K562 (cell line): ENCODE measurements around the gene SMURF1. TPM values are rescaled to one million over a fixed set of nuclear protein-coding genes. Genes with fewer than 3 reads are reported as not detected.

Experiments
- ATAC-seq: fragments of 200-7000 bp; cut with Tn5 transposase; 3 replicates; pipeline ENCODE4 v1.9.1; 2020; ENCODE audit warnings: moderate library complexity
- BruUV-seq: library from RNA; stranded (reverse); fragments of 400-500 nt; replicated peaks from 2 replicates; lab custom pipeline; 2021; lab: Mats Ljungman, UMichigan
- CTCF ChIA-PET: fragments of 300-600 bp; formaldehyde crosslinking; extraction: SDS; loops from one replicate; lab custom pipeline; 2021; ENCODE audit warnings: low intra/inter-chr PET ratio; lab: Yijun Ruan, JAX
- POLR2A ChIA-PET: fragments of 300-600, 350-650 bp; sonication (Branson Sonifier 250); formaldehyde crosslinking; extraction: SDS; loops from one replicate; lab custom pipeline; 2021; ENCODE audit warnings: antibody characterized with exemption, inconsistent platforms; lab: Yijun Ruan, JAX
- DNase-seq, 4 experiments: peaks; one replicate each; pipeline versions ENCODE4 v3.0.0 to v3.0.0-alpha.2; 2011 to 2018; ENCODE audit warnings: low spot score in 3 of 4, mixed read lengths in 3 of 4; ENCODE audit errors: extremely low read depth in 1 of 4
- FAIRE-seq: peaks from 2 replicates; lab custom pipeline; 2011; peaks lifted over from hg19 to GRCh38; lab: Jason Lieb, UNC
- H2AFZ ChIP-seq: 2 replicates; pipeline ENCODE4 v1.6.0; 2011; ENCODE audit warnings: low read depth, low read length, control low read depth, inconsistent platforms
- H3K27ac ChIP-seq: fragments of 200-600 bp; 3 replicates; pipeline ENCODE4 v1.8.0; 2011; ENCODE audit warnings: low read depth, mild to moderate bottlenecking, control low read depth, inconsistent platforms, low read length, moderate library complexity, mixed read lengths; ENCODE audit errors: extremely low read depth
- H3K27me3 ChIP-seq, 2 experiments: fragments of 300-600 bp in 1 of 2; 2 replicates in 1 of 2; 3 replicates in 1 of 2; pipeline versions ENCODE4 v1.6.0 to v1.8.0; 2011; ENCODE audit warnings: inconsistent platforms in 2 of 2, low read length in 2 of 2, mild to moderate bottlenecking in 1 of 2, mixed read lengths in 1 of 2, moderate library complexity in 1 of 2; ENCODE audit not compliant: control insufficient read depth in 2 of 2, insufficient read depth in 2 of 2
- H3K36me3 ChIP-seq: fragments of 300-600 bp; 3 replicates; pipeline ENCODE4 v1.8.0; 2011; ENCODE audit warnings: mild to moderate bottlenecking, low read length, inconsistent platforms; ENCODE audit not compliant: control insufficient read depth, insufficient read depth
- H3K4me1 ChIP-seq, 2 experiments: fragments of 200-600 bp in 1 of 2; replicated peaks in 1 of 2; 2 replicates in 1 of 2; 3 replicates in 1 of 2; pipeline versions ENCODE4 v1.5.1 to v1.8.0; 2011; ENCODE audit warnings: inconsistent platforms in 2 of 2, low read length in 2 of 2, mild to moderate bottlenecking in 1 of 2, mixed read lengths in 1 of 2, moderate library complexity in 1 of 2; ENCODE audit not compliant: control insufficient read depth in 2 of 2, insufficient read depth in 2 of 2
- H3K4me2 ChIP-seq: 2 replicates; pipeline ENCODE4 v1.6.1; 2011; ENCODE audit warnings: low read length, control low read depth, inconsistent platforms, mixed read lengths; ENCODE audit not compliant: insufficient read depth
- H3K4me3 ChIP-seq: fragments of 200-600 bp; sonication (generic), shearing (Covaris generic); 2 replicates; pipeline ENCODE4 v1.5.1; 2016; ENCODE audit warnings: control low read depth, inconsistent platforms
- H3K79me2 ChIP-seq: fragments of 200-600 bp; 3 replicates; pipeline ENCODE4 v1.8.0; 2011; ENCODE audit warnings: low read length, inconsistent platforms; ENCODE audit not compliant: control insufficient read depth, insufficient read depth
- H3K9ac ChIP-seq, 2 experiments: 2 replicates each; pipeline versions ENCODE4 v1.6.0 to v1.6.1; 2011; ENCODE audit warnings: low read depth in 2 of 2, low read length in 2 of 2, control low read depth in 1 of 2, inconsistent platforms in 1 of 2, mild to moderate bottlenecking in 1 of 2, mixed read lengths in 1 of 2; ENCODE audit not compliant: insufficient read depth in 1 of 2
- H3K9me1 ChIP-seq: one replicate; pipeline ENCODE4 v1.6.0; 2011; ENCODE audit warnings: inconsistent platforms, mild to moderate bottlenecking, low read length, moderate library complexity; ENCODE audit not compliant: control insufficient read depth, insufficient read depth
- H3K9me3 ChIP-seq: replicated peaks from 2 replicates; pipeline ENCODE4 v1.5.1; 2011; ENCODE audit warnings: low read depth, low read length, inconsistent platforms; ENCODE audit not compliant: control insufficient read depth, insufficient read depth
- H4K20me1 ChIP-seq: replicated peaks from 2 replicates; pipeline ENCODE4 v1.6.1; 2011; ENCODE audit warnings: low read length, inconsistent platforms, mixed read lengths; ENCODE audit not compliant: control insufficient read depth, insufficient read depth
- KHSRP ChIP-seq: fragments of 450-650 bp; IDR thresholded peaks from 2 replicates; pipeline ENCODE4 v1.6.1; 2017
- MEIS2 ChIP-seq: fragments of 450-650 bp; IDR thresholded peaks from 2 replicates; pipeline ENCODE4 v1.6.1; 2014; ENCODE audit warnings: mild to moderate bottlenecking; ENCODE audit not compliant: partially characterized antibody
- RNF2 ChIP-seq: sonication (generic); IDR thresholded peaks from 2 replicates; pipeline ENCODE4 v1.6.1; 2016
- XRCC3 ChIP-seq: fragments of 450-650 bp; IDR thresholded peaks from 2 replicates; pipeline ENCODE4 v1.6.1; 2017; ENCODE audit warnings: mild to moderate bottlenecking, moderate library complexity
- ZNF12 ChIP-seq: sonication (generic); formaldehyde crosslinking; IDR thresholded peaks from 2 replicates; pipeline ENCODE4 v1.4.0; 2020; ENCODE audit warnings: mild to moderate bottlenecking, missing genetic modification reagents
- ZNF436 ChIP-seq: fragments of 250-450, 450-650 bp; sonication (Bioruptor Pico); formaldehyde crosslinking; IDR thresholded peaks from 2 replicates; pipeline ENCODE4 v1.7.0; 2020; ENCODE audit warnings: mild to moderate bottlenecking
- ZSCAN29 ChIP-seq: fragments of 450-650 bp; IDR thresholded peaks from 2 replicates; pipeline ENCODE4 v1.6.1; 2017
- WGBS: fragments of 100-300 bp; shearing (Covaris generic); methylation state at CpG from one replicate; pipeline ENCODE4 v1.1.6; 2016; ENCODE audit warnings: low coverage, mixed read lengths; ENCODE audit not compliant: insufficient coverage; ENCODE audit errors: missing lambda C conversion rate; 5-methylcytosine and 5-hydroxymethylcytosine counted together
- in situ Hi-C: fragments of 300-500 bp; cut with MboI; formaldehyde crosslinking; loops from 4 replicates; pipeline ENCODE4 v1.15.0; 2018; ENCODE audit warnings: inconsistent platforms, mixed read lengths
- intact Hi-C: fragments of 100-400 bp; cut with micrococcal nuclease; formaldehyde crosslinking; loops from 2 replicates; pipeline ENCODE4 v1.14.2; 2022
- polyA plus RNA-seq, 8 experiments: library from polyadenylated mRNA; depleted of rRNA in 4 of 8; stranded (reverse) in 5 of 8; unstranded in 3 of 8; fragments of >200 nt; fragmentation: Nextera tagmentation in 2 of 8; fragmentation: Illumina TruSeq in 1 of 8; extraction: Ambion mirVana in 2 of 8; extraction: Trizol in 1 of 8; gene quantifications; 2 replicates each; pipeline versions ENCODE4 v1.2.1 to v1.2.3, GENCODE V29; 2011 to 2014; ENCODE audit warnings: inconsistent platforms in 1 of 8, missing spikeins in 1 of 8
- total RNA-seq, 7 experiments: library from RNA; depleted of rRNA in 6 of 7; stranded (reverse); fragments of >200 nt in 6 of 7; fragmentation: Illumina TruSeq in 2 of 7; extraction: Trizol in 2 of 7; gene quantifications; 2 replicates each; pipeline versions ENCODE4 v1.2.1 to v1.2.3, GENCODE V29; 2011 to 2021; ENCODE audit warnings: low replicate concordance in 1 of 7
- TF ChIP-seq, protein P1 (sequence below): sonication (generic); IDR thresholded peaks from 2 replicates; pipeline ENCODE4 v1.6.1; 2016

The SMURF1 gene
- total and polyA plus RNA-seq, 9 of the 15 experiments (the other 6 are each of a cell fraction or from before 2014, with no cell fraction given), result 1.0 to 20.1 (median 12.6) TPM

DNA sequence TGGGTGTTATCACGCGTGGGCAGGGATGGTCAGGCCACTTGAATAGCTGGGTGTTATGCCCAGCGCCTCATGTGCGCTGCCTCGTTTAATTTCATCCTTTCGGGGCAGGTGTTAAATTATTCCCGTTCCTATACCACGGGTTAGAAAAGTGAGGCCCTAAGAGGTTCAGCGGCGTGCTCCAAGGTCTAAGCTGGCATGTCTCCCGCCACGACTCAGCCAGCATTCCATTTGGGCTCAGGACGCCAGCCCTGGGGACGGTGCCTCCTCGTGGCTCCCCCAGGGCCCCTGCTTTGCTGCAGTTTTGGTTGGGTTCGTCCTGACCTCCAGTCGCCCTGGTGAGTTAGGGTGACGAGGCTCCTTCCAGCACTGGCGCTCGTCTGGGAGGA, 141.1 kb downstream of the SMURF1 start:
- H3K9me3 ChIP-seq, result no peaks in the 10 kb centered on the region
- H3K27me3 ChIP-seq, result no peaks in the 10 kb centered on the region
- no peak overlapping the region for H3K9ac ChIP-seq
- H3K36me3 ChIP-seq, result peaks cover 87% of the 10 kb centered on the region
- H3K4me1 ChIP-seq, result peaks cover 0 to 3% of the 10 kb centered on the region in 2 experiments; a peak in 1 of 5 replicates
- CTCF ChIA-PET, result no interaction called here
- no peaks in the 10 kb centered on the region for H3K9me1 ChIP-seq
- no peak for DNase-seq
- TF ChIP-seq RNF2, result no peak
- TF ChIP-seq ZSCAN29, result no peak
- no peak for TF ChIP-seq ZNF436 (CRISPR knock-in tag)
- no peak for TF ChIP-seq KHSRP
- TF ChIP-seq ZNF12 (CRISPR knock-in tag), result no peak
- no peak for TF ChIP-seq MEIS2
- no peak for TF ChIP-seq XRCC3
- TF ChIP-seq, protein P1, sequence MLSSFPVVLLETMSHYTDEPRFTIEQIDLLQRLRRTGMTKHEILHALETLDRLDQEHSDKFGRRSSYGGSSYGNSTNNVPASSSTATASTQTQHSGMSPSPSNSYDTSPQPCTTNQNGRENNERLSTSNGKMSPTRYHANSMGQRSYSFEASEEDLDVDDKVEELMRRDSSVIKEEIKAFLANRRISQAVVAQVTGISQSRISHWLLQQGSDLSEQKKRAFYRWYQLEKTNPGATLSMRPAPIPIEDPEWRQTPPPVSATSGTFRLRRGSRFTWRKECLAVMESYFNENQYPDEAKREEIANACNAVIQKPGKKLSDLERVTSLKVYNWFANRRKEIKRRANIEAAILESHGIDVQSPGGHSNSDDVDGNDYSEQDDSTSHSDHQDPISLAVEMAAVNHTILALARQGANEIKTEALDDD, result no peak
- no peak overlapping the region for H2AFZ ChIP-seq
- WGBS, result 94% methylated on average over 20 of the region's 20 CpGs
- in situ Hi-C loops (no loop called here), intact Hi-C loops (no loop called here)
- no peak for FAIRE-seq
- ATAC-seq, result no peak
- no peaks in the 10 kb centered on the region for H3K79me2 ChIP-seq
- no peak overlapping the region for H3K27ac ChIP-seq
- H4K20me1 ChIP-seq, result no peaks in the 10 kb centered on the region
- POLR2A ChIA-PET, result no interaction called here
- H3K4me3 ChIP-seq, result no peak overlapping the region
- no TSS peak for BruUV-seq
- H3K4me2 ChIP-seq, result no peak overlapping the region
